ENCODE results near the gene SMIM14. TPM values are rescaled to one million over a fixed set of nuclear protein-coding genes. Genes with fewer than 3 reads are reported as not detected.
A peak's percentile ranks its signal among the peaks of the same experiment; 100 is the strongest.

SMIM14 gene
- polyA plus RNA-seq, 3 donors: 13.6 to 152 (median 140) TPM

DNA sequence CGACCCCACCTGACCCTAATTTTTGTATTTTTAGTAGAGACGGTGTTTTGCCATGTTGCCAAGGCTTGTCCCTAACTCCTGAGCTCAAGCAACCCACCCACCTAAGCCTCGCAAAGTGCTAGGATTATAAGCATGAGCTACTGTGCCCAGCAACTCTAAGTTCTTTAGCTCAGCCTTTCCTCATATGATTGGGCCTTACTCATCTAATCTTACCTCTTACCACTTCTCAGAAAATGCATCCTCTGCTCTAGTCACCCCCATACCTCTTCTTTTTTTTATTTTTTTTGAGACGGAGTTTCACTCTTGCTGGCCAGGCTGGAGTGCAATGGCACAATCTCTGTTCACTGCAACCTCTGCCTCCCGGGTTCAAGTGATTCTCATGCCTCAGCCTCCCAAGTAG, 75.9 kb downstream of the SMIM14 start:
- H3K36me3 Mint-ChIP-seq: peaks cover 42 to 64% of the 10 kb centered on the region in 2 donors

GRCh38 chr4:39559626-39560025, 79.0 kb downstream of the SMIM14 start:
- TF ChIP-seq, protein P1, sequence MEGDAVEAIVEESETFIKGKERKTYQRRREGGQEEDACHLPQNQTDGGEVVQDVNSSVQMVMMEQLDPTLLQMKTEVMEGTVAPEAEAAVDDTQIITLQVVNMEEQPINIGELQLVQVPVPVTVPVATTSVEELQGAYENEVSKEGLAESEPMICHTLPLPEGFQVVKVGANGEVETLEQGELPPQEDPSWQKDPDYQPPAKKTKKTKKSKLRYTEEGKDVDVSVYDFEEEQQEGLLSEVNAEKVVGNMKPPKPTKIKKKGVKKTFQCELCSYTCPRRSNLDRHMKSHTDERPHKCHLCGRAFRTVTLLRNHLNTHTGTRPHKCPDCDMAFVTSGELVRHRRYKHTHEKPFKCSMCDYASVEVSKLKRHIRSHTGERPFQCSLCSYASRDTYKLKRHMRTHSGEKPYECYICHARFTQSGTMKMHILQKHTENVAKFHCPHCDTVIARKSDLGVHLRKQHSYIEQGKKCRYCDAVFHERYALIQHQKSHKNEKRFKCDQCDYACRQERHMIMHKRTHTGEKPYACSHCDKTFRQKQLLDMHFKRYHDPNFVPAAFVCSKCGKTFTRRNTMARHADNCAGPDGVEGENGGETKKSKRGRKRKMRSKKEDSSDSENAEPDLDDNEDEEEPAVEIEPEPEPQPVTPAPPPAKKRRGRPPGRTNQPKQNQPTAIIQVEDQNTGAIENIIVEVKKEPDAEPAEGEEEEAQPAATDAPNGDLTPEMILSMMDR (IDR thresholded peaks at IDR 0.05): no peak

More for the DNA sequence above, 75.9 kb downstream of the SMIM14 start:
- H3K27ac Mint-ChIP-seq: peak overlapping the region in 3 of 7 donors; percentile 6 to 74 (median 58)
- Histone ChIP-seq H3K9ac (ENCODE audit: insufficient read depth, low read length, poor library complexity, severe bottlenecking) (no peak overlapping the region), H4K20me1 (ENCODE audit: insufficient read depth, low read length) (no peaks in the 10 kb centered on the region), H2AFZ (ENCODE audit: insufficient read depth, low read depth, low read length, poor library complexity, severe bottlenecking) (no peak overlapping the region), H3K27me3 (ENCODE audit: control insufficient read depth in 2 of 2, insufficient read depth in 2 of 2, low read length in 2 of 2) (no peaks in the 10 kb centered on the region), H3K9me3 (replicated peaks in 1 of 2; ENCODE audit: control insufficient read depth in 1 of 2, insufficient read depth in 1 of 2, low read length in 2 of 2) (peaks cover 4 to 9% of the 10 kb centered on the region in 2 donors), H3K4me1 (ENCODE audit: control insufficient read depth in 1 of 2, insufficient read depth in 2 of 2, low read length in 2 of 2) (no peaks in the 10 kb centered on the region), H3K4me2 (replicated peaks; ENCODE audit: extremely low read depth, low read length, poor library complexity, severe bottlenecking) (no peak overlapping the region), H3K36me3 (replicated peaks in 1 of 2; ENCODE audit: control insufficient read depth in 1 of 2, insufficient read depth in 2 of 2, low read length in 2 of 2) (peaks cover 15 to 43% of the 10 kb centered on the region in 2 donors), H3K79me2 (ENCODE audit: insufficient read depth, low read length) (no peaks in the 10 kb centered on the region), H3K4me3 (replicated peaks in 1 of 3; ENCODE audit: low read depth in 2 of 3, low read length in 3 of 3) (no peak overlapping the region), H3K27ac (ENCODE audit: low read depth in 1 of 2, low read length in 2 of 2) (no peak overlapping the region)
- intact Hi-C loops (cut with micrococcal nuclease): no loop called here
- TF ChIP-seq, protein P1 (IDR thresholded peaks at IDR 0.05): no peak
- 93% methylated on average over 4 of the region's 5 CpGs for WGBS (ENCODE audit: insufficient coverage)
- peaks cover 3 to 15% (median 6%) of the 10 kb centered on the region in 7 donors for H3K9me3 Mint-ChIP-seq
- no peak overlapping the region for H3K4me3 Mint-ChIP-seq
- H3K4me1 Mint-ChIP-seq: no peaks in the 10 kb centered on the region
- no peak for DNase-seq
- no peaks in the 10 kb centered on the region for H3K27me3 Mint-ChIP-seq (ENCODE audit: low read depth in 3 of 3)

More at GRCh38 chr4:39559626-39560025, 79.0 kb downstream of the SMIM14 start:
- WGBS (ENCODE audit: insufficient coverage): 100% methylated on average over 3 of the region's 9 CpGs
- no peaks in the 10 kb centered on the region for H3K4me1 ChIP-seq (ENCODE audit: control insufficient read depth in 1 of 2, insufficient read depth in 2 of 2, low read length in 2 of 2)
- no peaks in the 10 kb centered on the region for H3K27me3 ChIP-seq (ENCODE audit: control insufficient read depth in 2 of 2, insufficient read depth in 2 of 2, low read length in 2 of 2)
- no peaks in the 10 kb centered on the region for H4K20me1 ChIP-seq (ENCODE audit: insufficient read depth, low read length)
- Mint-ChIP-seq H3K4me3 (no peak overlapping the region), H3K4me1 (no peaks in the 10 kb centered on the region), H3K27me3 (ENCODE audit: low read depth in 3 of 3) (no peaks in the 10 kb centered on the region), H3K9me3 (no peaks in the 10 kb centered on the region), H3K27ac (no peak overlapping the region), H3K36me3 (peaks cover 36 to 54% of the 10 kb centered on the region in 2 donors)
- no peaks in the 10 kb centered on the region for H3K9me3 ChIP-seq (replicated peaks in 1 of 2; ENCODE audit: control insufficient read depth in 1 of 2, insufficient read depth in 1 of 2, low read length in 2 of 2)
- H3K4me3 ChIP-seq (replicated peaks in 1 of 3; ENCODE audit: low read depth in 2 of 3, low read length in 3 of 3): no peak overlapping the region
- no peak overlapping the region for H3K4me2 ChIP-seq (replicated peaks; ENCODE audit: extremely low read depth, low read length, poor library complexity, severe bottlenecking)
- no peaks in the 10 kb centered on the region for H3K79me2 ChIP-seq (ENCODE audit: insufficient read depth, low read length)
- intact Hi-C loops (cut with micrococcal nuclease): no loop called here
- H3K27ac ChIP-seq (ENCODE audit: low read depth in 1 of 2, low read length in 2 of 2): no peak overlapping the region
- H3K36me3 ChIP-seq (replicated peaks in 1 of 2; ENCODE audit: control insufficient read depth in 1 of 2, insufficient read depth in 2 of 2, low read length in 2 of 2): peaks cover 8 to 37% of the 10 kb centered on the region in 2 donors
- no peak overlapping the region for H2AFZ ChIP-seq (ENCODE audit: insufficient read depth, low read depth, low read length, poor library complexity, severe bottlenecking)
- H3K9ac ChIP-seq (ENCODE audit: insufficient read depth, low read length, poor library complexity, severe bottlenecking): no peak overlapping the region
- DNase-seq: no peak
